ENCODE results near the gene TMEM131L. TPM values are rescaled to one million over a fixed set of nuclear protein-coding genes. Genes with fewer than 3 reads are reported as not detected.
"Not testable (repeated sequence)": the region's sequence is repeated elsewhere in the genome, so short reads cannot be mapped to it uniquely, and the experiment has no call there.

Gene TMEM131L
- total and polyA plus RNA-seq, 5 experiments from 2014 or later: 13.8 to 72.6 (median 32.9) TPM

GRCh38 chr4:153432965-153433753 lies 33.0 kb upstream of the TMEM131L start:
- DNase-seq (peak in 9 of 10 donors; percentile 15 to 75 (median 43)), ATAC-seq (peak; percentile 52 to 68)
- no peaks in the 10 kb centered on the region for H3K27me3 Mint-ChIP-seq
- POLR2A ChIA-PET: interaction anchor here (0.7 to 3.7 kb wide), 7 partner anchors 34 to 141 kb away, joined by 3 to 25 read pairs (median 3); partner anchors contain the start of gene TMEM131L
- no peaks in the 10 kb centered on the region for H3K36me3 Mint-ChIP-seq
- peaks cover 27 to 84% (median 69%) of the 10 kb centered on the region in 4 donors for H3K4me1 Mint-ChIP-seq
- no peaks in the 10 kb centered on the region for H3K9me3 Mint-ChIP-seq
- H3K27ac Mint-ChIP-seq: peak overlapping the region; percentile 85 to 99 (median 93)
- H3K4me3 Mint-ChIP-seq: peak overlapping the region; percentile 68 to 96 (median 86)

- no peaks in the 10 kb centered on the region for H3K9me3 Mint-ChIP-seq
- POLR2A ChIA-PET: interaction anchor here (1.3 to 3.7 kb wide), 5 partner anchors 33 to 140 kb away, joined by 3 to 25 read pairs (median 4); partner anchors contain the start of gene TMEM131L
- H3K4me1 Mint-ChIP-seq: peaks cover 30 to 84% (median 69%) of the 10 kb centered on the region in 4 donors
- H3K4me3 Mint-ChIP-seq: peak overlapping the region; percentile 68 to 96 (median 86)
- DNase-seq: no peak
- H3K36me3 Mint-ChIP-seq: no peaks in the 10 kb centered on the region
- H3K27me3 Mint-ChIP-seq: no peaks in the 10 kb centered on the region
- no peak for ATAC-seq
- H3K27ac Mint-ChIP-seq: peak overlapping the region; percentile 85 to 99 (median 93)
Observed at GRCh38 chr4:153433754-153434105, 32.4 kb upstream of the TMEM131L start.

- H3K9me3 Mint-ChIP-seq: no peaks in the 10 kb centered on the region
- peaks cover 30 to 84% (median 69%) of the 10 kb centered on the region in 4 donors for H3K4me1 Mint-ChIP-seq
- POLR2A ChIA-PET: interaction anchor here (1.3 to 3.7 kb wide), 4 partner anchors 32 to 140 kb away, joined by 3 to 25 read pairs (median 9); partner anchors contain the start of gene TMEM131L
- H3K27me3 Mint-ChIP-seq: no peaks in the 10 kb centered on the region
- H3K4me3 Mint-ChIP-seq: peak overlapping the region; percentile 68 to 96 (median 86)
- H3K27ac Mint-ChIP-seq: peak overlapping the region in 9 of 10 donors; percentile 85 to 99 (median 91)
- no peaks in the 10 kb centered on the region for H3K36me3 Mint-ChIP-seq
- ATAC-seq: no peak
- DNase-seq: no peak
Observed at GRCh38 chr4:153434190-153434589, 32.0 kb upstream of the TMEM131L start.

DNA sequence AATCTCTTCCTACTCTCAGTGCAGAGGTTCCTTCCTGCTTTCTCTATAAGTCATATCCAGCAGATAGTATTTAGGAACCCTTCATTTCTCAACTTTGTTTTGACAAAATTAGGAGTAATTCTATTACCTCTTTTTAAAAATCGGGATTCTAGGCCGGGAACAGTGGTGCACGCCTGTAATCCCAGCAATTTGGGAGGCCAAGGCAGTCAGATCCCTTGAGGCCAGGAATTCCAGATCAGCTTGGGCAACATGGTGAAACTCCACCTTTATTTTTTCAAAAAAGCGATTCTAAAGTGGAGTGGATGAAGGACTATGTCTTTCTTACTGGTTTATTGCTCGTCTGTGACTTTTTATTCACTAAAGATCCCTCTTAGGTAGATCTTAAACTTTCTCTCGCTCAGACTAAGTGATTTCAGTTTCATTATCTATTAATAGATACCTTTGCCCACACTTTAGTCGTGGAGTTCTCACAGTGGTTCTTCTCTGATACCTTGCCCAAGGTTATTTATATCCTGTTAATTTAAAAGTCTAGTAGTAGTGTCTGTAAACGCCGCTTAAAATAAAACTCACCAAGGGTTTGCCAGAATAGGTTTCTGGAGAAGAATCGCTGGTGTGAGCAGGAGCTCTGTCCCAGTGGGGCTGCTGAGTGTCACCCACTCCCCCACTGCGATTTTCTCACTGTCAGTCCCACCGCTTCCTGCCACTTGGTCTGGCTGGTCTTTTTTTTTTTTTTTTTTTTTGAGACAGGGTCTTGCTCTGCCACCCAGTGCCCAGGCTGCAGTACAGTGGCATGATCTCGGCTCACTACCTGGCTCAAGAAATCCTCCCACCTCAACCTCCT lies 27.0 kb upstream of the TMEM131L start:
- H3K27me3 Mint-ChIP-seq: no peaks in the 10 kb centered on the region
- peak overlapping the region; percentile 84 to 97 (median 94) for H3K27ac Mint-ChIP-seq
- H3K36me3 Mint-ChIP-seq: no peaks in the 10 kb centered on the region
- POLR2A ChIA-PET: interaction anchor here (0.7 to 3.3 kb wide), 6 partner anchors 9 to 116 kb away, joined by 3 to 24 read pairs (median 4); partner anchors contain the start of gene TMEM131L
- peak overlapping the region; percentile 83 to 92 (median 86) for H3K4me3 Mint-ChIP-seq
- no peaks in the 10 kb centered on the region for H3K9me3 Mint-ChIP-seq
- ATAC-seq (peak; percentile 73 to 88), DNase-seq (peak; percentile 3 to 71 (median 48))
- H3K4me1 Mint-ChIP-seq: peaks cover 26 to 62% (median 47%) of the 10 kb centered on the region in 4 donors

DNA sequence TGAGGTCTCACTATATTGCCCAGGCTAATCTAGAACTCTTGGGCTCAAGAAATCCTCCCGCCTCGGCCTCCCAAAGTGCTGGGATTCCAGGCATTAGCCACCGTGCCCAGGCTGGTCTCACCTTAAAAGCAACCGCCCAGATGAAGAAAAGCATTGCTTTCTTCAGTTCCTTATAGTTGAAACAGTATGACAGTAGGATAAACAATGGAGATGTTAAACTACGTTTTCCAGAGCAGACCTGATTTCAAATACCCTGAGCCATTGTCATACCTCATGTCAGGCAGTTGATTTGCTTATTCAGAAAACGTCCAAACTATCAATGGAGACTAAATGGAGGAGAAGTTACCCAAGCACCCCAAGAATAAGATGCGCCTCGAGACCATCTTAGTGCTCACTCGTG lies 26.3 kb upstream of the TMEM131L start:
- DNase-seq: no peak
- POLR2A ChIA-PET: interaction anchor here (0.7 to 3.3 kb wide), 3 partner anchors 10 to 116 kb away, joined by 3 to 24 read pairs (median 17); no protein-coding TSS in a partner anchor
- Mint-ChIP-seq H3K4me3 (peak overlapping the region in 9 of 10 donors; percentile 83 to 92 (median 86)), H3K4me1 (peaks cover 24 to 57% (median 42%) of the 10 kb centered on the region in 4 donors), H3K9me3 (no peaks in the 10 kb centered on the region), H3K27me3 (no peaks in the 10 kb centered on the region), H3K36me3 (no peaks in the 10 kb centered on the region), H3K27ac (peak overlapping the region in 6 of 10 donors; percentile 68 to 97 (median 90))
- no peak for ATAC-seq

DNA sequence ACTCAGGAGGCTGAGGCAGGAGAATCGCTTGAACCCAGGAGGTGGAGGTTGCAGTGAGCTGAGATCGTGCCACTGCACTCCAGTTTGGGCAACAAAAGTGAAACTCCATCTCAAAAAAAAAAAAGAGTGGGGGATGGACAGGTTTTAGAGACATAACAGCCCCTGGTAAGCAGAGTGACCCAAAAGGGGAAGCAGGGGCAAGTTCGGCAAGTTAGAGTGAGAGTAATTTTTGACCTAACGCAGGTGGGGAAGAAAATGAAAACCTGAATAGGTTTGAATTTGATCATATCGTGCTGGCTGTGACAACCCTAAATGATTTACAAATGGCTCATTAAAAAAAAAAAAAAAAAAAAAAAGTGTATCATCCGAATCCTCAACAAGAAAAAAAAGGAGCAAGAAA lies 25.7 kb upstream of the TMEM131L start:
- no peaks in the 10 kb centered on the region for H3K36me3 Mint-ChIP-seq
- peaks cover 24 to 52% (median 40%) of the 10 kb centered on the region in 4 donors for H3K4me1 Mint-ChIP-seq
- no peaks in the 10 kb centered on the region for H3K27me3 Mint-ChIP-seq
- peak overlapping the region in 5 of 10 donors; percentile 56 to 69 (median 63) for H3K4me3 Mint-ChIP-seq
- POLR2A ChIA-PET: interaction anchor here (3.3 kb wide), 1 partner anchor 28 kb away, joined by 24 read pairs; no protein-coding TSS in a partner anchor
- peak overlapping the region in 3 of 10 donors; percentile 50 to 97 (median 80) for H3K27ac Mint-ChIP-seq
- H3K9me3 Mint-ChIP-seq: no peaks in the 10 kb centered on the region
- no peak for ATAC-seq
- no peak for DNase-seq

- no peak for ATAC-seq
- DNase-seq: no peak
- H3K27ac Mint-ChIP-seq: peak overlapping the region in 1 of 10 donors; percentile 88
- POLR2A ChIA-PET: interaction anchor here (0.6 to 0.8 kb wide), 2 partner anchors 10 to 352 kb away, joined by 3 to 5 read pairs; no protein-coding TSS in a partner anchor
- H3K4me3 Mint-ChIP-seq: no peak overlapping the region
- no peaks in the 10 kb centered on the region for H3K36me3 Mint-ChIP-seq
- H3K9me3 Mint-ChIP-seq: no peaks in the 10 kb centered on the region
- no peaks in the 10 kb centered on the region for H3K27me3 Mint-ChIP-seq
- H3K4me1 Mint-ChIP-seq: peaks cover 13 to 31% (median 22%) of the 10 kb centered on the region in 4 donors
Observed at GRCh38 chr4:153447175-153447905, 18.8 kb upstream of the TMEM131L start.

- DNase-seq: no peak
- Mint-ChIP-seq H3K4me3 (no peak overlapping the region), H3K4me1 (peaks cover 12 to 36% (median 27%) of the 10 kb centered on the region in 4 donors), H3K27me3 (no peaks in the 10 kb centered on the region), H3K27ac (peak overlapping the region in 6 of 10 donors; percentile 13 to 85 (median 48)), H3K36me3 (no peaks in the 10 kb centered on the region), H3K9me3 (no peaks in the 10 kb centered on the region)
- no peak for ATAC-seq
- POLR2A ChIA-PET: interaction anchor here (0.6 kb wide), 1 partner anchor 10 kb away, joined by 5 read pairs; no protein-coding TSS in a partner anchor
Observed at GRCh38 chr4:153448003-153448731, 18.0 kb upstream of the TMEM131L start.

DNA sequence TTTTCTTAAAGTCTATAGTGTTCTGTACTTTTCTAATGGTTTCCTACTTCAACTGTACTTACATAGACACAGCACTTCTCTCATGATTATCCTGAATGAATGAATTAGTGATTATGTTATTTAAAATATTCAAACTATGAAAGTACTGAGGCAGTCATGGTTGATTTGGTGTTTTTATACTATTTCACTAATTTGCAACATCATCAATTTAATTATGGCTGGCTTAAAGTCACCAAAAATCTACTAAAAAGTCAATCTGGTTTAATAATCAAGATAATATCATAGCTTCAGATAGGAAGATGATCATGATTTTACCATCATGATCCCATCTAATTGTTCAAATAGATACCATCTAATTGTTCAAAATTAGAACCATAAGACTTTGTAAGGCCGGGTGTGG lies 16.8 kb upstream of the TMEM131L start:
- POLR2A ChIA-PET: interaction anchor here (0.7 to 1.1 kb wide), 2 partner anchors 20 to 123 kb away, joined by 3 to 4 read pairs; no protein-coding TSS in a partner anchor
- Mint-ChIP-seq H3K36me3 (no peaks in the 10 kb centered on the region), H3K27me3 (no peaks in the 10 kb centered on the region), H3K9me3 (no peaks in the 10 kb centered on the region), H3K4me1 (peaks cover 12 to 36% (median 28%) of the 10 kb centered on the region in 4 donors), H3K4me3 (peak overlapping the region in 2 of 10 donors; percentile 12 to 13), H3K27ac (peak overlapping the region in 8 of 10 donors; percentile 40 to 93 (median 68))
- ATAC-seq (no peak), DNase-seq (no peak)

- ATAC-seq (peak; percentile 64 to 80), DNase-seq (no peak)
- POLR2A ChIA-PET: interaction anchor here (1.1 to 1.4 kb wide), 2 partner anchors 17 to 24 kb away, joined by 3 read pairs; no protein-coding TSS in a partner anchor
- peak overlapping the region; percentile 49 to 93 (median 86) for H3K27ac Mint-ChIP-seq
- H3K36me3 Mint-ChIP-seq: no peaks in the 10 kb centered on the region
- H3K27me3 Mint-ChIP-seq: no peaks in the 10 kb centered on the region
- peaks cover 12 to 36% (median 28%) of the 10 kb centered on the region in 4 donors for H3K4me1 Mint-ChIP-seq
- peak overlapping the region; percentile 19 to 79 (median 59) for H3K4me3 Mint-ChIP-seq
- no peaks in the 10 kb centered on the region for H3K9me3 Mint-ChIP-seq
Observed at GRCh38 chr4:153450544-153450917, 15.6 kb upstream of the TMEM131L start.

GRCh38 chr4:153451145-153451544 lies 15.0 kb upstream of the TMEM131L start:
- H3K27me3 Mint-ChIP-seq, H3K36me3 Mint-ChIP-seq, DNase-seq, ATAC-seq, H3K4me3 Mint-ChIP-seq, H3K9me3 Mint-ChIP-seq: not testable (repeated sequence)
- POLR2A ChIA-PET: interaction anchor here (1.1 to 1.4 kb wide), 2 partner anchors 17 to 25 kb away, joined by 3 read pairs; no protein-coding TSS in a partner anchor
- H3K27ac Mint-ChIP-seq: peak overlapping the region in 1 of 10 donors; percentile 49
- H3K4me1 Mint-ChIP-seq: peaks cover 12 to 36% (median 28%) of the 10 kb centered on the region in 4 donors
